ENCODE data around the gene TTC34. TPM values are rescaled to one million over a fixed set of nuclear protein-coding genes. Genes with fewer than 3 reads are reported as not detected.

Gene TTC34
- under 1 TPM; 0.16 to 0.88 (median 0.66) TPM for total RNA-seq

- TF ChIP-seq CTCF (IDR thresholded peaks at IDR 0.05) (no peak), POLR2A (IDR thresholded peaks at IDR 0.05) (no peak), POLR2AphosphoS5 (IDR thresholded peaks at IDR 0.05) (no peak)
- Histone ChIP-seq H3K27me3 (peaks cover 0 to 84% of the 10 kb centered on the region in 2 donors), H3K4me3 (no peak within 1 kb of the TSS), H3K9me3 (no peaks in the 10 kb centered on the region), H3K36me3 (no peaks in the 10 kb centered on the region), H3K27ac (no peak within 1 kb of the TSS), H3K4me1 (no peaks in the 10 kb centered on the region)
- intact Hi-C loops (cut with DNase I; ENCODE audit: low total_unique reads): no loop called here
- no peak for DNase-seq (ENCODE audit: low spot score in 2 of 2)
Observed at GRCh38 chr1:2801535-2802291, at the start of gene TTC34. Gene TTC34 (minus strand): TSS chr1:2801693. CDS start chr1:2800827, 866 bp downstream.

- Histone ChIP-seq H3K36me3 (no peaks in the 10 kb centered on the region), H3K27me3 (peaks cover 0 to 81% of the 10 kb centered on the region in 2 donors), H3K9me3 (peaks cover 0 to 2% of the 10 kb centered on the region in 2 donors), H3K4me1 (no peaks in the 10 kb centered on the region), H3K27ac (no peak overlapping the region), H3K4me3 (no peak overlapping the region)
- DNase-seq (ENCODE audit: low spot score in 2 of 2): no peak
- intact Hi-C loops (cut with DNase I; ENCODE audit: low total_unique reads): no loop called here
- TF ChIP-seq POLR2AphosphoS5 (IDR thresholded peaks at IDR 0.05): no peak
- TF ChIP-seq CTCF (IDR thresholded peaks at IDR 0.05): no peak
- TF ChIP-seq POLR2A (IDR thresholded peaks at IDR 0.05): no peak
Observed at GRCh38 chr1:2850502-2850901, 49.0 kb upstream of the TTC34 start.

GRCh38 chr1:2848006-2848670, 46.6 kb upstream of the TTC34 start:
- Histone ChIP-seq H3K27ac (no peak overlapping the region), H3K27me3 (peaks cover 0 to 76% of the 10 kb centered on the region in 2 donors), H3K4me3 (no peak overlapping the region), H3K4me1 (no peaks in the 10 kb centered on the region), H3K36me3 (no peaks in the 10 kb centered on the region), H3K9me3 (peaks cover 3 to 19% of the 10 kb centered on the region in 2 donors)
- intact Hi-C loops (cut with DNase I; ENCODE audit: low total_unique reads): no loop called here
- DNase-seq (ENCODE audit: low spot score in 2 of 2): no peak
- TF ChIP-seq POLR2AphosphoS5 (IDR thresholded peaks at IDR 0.05) (no peak), CTCF (IDR thresholded peaks at IDR 0.05) (no peak), POLR2A (IDR thresholded peaks at IDR 0.05) (no peak)

GRCh38 chr1:2847086-2847985, 45.8 kb upstream of the TTC34 start:
- H3K4me3 ChIP-seq: no peak overlapping the region
- no peak overlapping the region for H3K27ac ChIP-seq
- intact Hi-C loops (cut with DNase I; ENCODE audit: low total_unique reads): no loop called here
- DNase-seq (ENCODE audit: low spot score in 2 of 2): no peak
- peaks cover 0 to 71% of the 10 kb centered on the region in 2 donors for H3K27me3 ChIP-seq
- no peaks in the 10 kb centered on the region for H3K36me3 ChIP-seq
- H3K9me3 ChIP-seq: peaks cover 3 to 19% of the 10 kb centered on the region in 2 donors
- TF ChIP-seq POLR2A (IDR thresholded peaks at IDR 0.05) (no peak), CTCF (IDR thresholded peaks at IDR 0.05) (no peak), POLR2AphosphoS5 (IDR thresholded peaks at IDR 0.05) (no peak)
- no peaks in the 10 kb centered on the region for H3K4me1 ChIP-seq
